ENCODE measurements around the gene RIMBP2.

DNA sequence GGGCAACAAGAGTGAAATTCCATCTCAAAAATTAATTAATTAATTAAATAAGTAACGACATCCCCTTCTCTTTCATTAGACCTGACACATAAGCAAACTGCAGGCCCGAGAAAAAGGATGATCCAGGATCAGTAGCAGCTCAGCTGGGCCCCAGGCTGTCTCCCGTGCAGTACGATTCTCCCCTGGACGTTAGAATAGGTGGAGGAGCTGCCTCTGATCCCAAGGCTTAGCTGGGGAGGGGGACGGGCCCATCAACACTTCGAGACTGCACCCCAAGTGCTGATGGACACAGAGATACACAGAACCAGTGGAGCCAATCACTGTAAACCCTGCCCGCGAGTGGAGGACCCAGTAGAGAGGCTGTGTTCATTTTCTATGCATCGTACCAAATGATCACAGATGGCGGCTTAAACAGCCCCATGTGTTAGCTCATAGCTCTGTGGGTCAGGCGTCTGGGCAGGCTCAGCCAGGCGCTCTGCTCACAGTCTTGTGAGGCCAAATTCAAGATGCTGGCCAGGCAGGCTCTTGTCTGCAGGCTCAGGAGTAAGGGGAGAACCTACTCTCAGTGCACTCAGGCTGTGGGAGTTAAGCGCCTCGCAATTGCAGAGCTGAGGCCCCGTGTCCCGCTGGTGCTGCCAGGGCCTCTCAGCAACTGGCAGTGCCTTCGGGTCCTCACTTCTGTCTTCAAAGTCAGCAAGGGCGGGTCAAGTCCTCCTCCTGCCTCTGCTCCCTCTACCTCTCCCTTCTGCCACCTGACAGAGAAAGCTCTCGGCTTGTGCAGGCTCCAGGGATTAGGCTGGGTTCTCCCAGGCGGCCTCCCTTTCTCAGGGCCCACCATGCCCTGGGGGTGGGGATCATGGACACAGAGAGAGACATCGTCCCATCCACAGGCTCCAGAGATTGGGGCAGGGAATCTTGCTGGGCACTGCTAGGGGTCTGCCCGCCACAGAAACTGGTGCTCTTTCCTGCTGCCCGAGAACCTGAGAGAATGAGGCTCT, 26.4 kb downstream of the RIMBP2 start:
- TF ChIP-seq, protein P1, sequence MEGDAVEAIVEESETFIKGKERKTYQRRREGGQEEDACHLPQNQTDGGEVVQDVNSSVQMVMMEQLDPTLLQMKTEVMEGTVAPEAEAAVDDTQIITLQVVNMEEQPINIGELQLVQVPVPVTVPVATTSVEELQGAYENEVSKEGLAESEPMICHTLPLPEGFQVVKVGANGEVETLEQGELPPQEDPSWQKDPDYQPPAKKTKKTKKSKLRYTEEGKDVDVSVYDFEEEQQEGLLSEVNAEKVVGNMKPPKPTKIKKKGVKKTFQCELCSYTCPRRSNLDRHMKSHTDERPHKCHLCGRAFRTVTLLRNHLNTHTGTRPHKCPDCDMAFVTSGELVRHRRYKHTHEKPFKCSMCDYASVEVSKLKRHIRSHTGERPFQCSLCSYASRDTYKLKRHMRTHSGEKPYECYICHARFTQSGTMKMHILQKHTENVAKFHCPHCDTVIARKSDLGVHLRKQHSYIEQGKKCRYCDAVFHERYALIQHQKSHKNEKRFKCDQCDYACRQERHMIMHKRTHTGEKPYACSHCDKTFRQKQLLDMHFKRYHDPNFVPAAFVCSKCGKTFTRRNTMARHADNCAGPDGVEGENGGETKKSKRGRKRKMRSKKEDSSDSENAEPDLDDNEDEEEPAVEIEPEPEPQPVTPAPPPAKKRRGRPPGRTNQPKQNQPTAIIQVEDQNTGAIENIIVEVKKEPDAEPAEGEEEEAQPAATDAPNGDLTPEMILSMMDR (IDR thresholded peaks at IDR 0.05) = no peak
- no peak for TF ChIP-seq POLR2A (IDR thresholded peaks at IDR 0.05)

Data from lower leg skin (tissue), 3 donors.